Astrocyte (in vitro differentiated cells and primary cell): Measurements from ENCODE around the gene NKD1. TPM values are rescaled to one million over a fixed set of nuclear protein-coding genes. Genes with fewer than 3 reads are reported as not detected.

Experiments
- DNase-seq: peaks from one replicate; pipeline ENCODE4 v3.0.0-alpha.2; 2010; ENCODE audit warnings: low read depth
- FAIRE-seq: peaks from 2 replicates; lab custom pipeline; 2011; peaks lifted over from hg19 to GRCh38; lab: Jason Lieb, UNC
- H2AFZ ChIP-seq: 2 replicates; pipeline ENCODE4 v1.6.0; 2012; ENCODE audit warnings: low read depth, low read length, inconsistent platforms
- H3K27ac ChIP-seq: 2 replicates; pipeline ENCODE4 v1.5.1; 2011; ENCODE audit warnings: low read depth, low read length, inconsistent platforms
- H3K27me3 ChIP-seq: 2 replicates; pipeline ENCODE4 v1.6.0; 2011; ENCODE audit warnings: low read length, inconsistent platforms; ENCODE audit not compliant: insufficient read depth
- H3K36me3 ChIP-seq: 2 replicates; pipeline ENCODE4 v1.5.1; 2011; ENCODE audit warnings: low read length, inconsistent platforms; ENCODE audit not compliant: insufficient read depth
- H3K4me1 ChIP-seq: 2 replicates; pipeline ENCODE4 v1.5.1; 2011; ENCODE audit warnings: low read length, inconsistent platforms; ENCODE audit not compliant: insufficient read depth
- H3K4me2 ChIP-seq: 2 replicates; pipeline ENCODE4 v1.6.0; 2012; ENCODE audit warnings: low read length, inconsistent platforms
- H3K4me3 ChIP-seq: 2 replicates; pipeline ENCODE4 v1.5.1; 2011; ENCODE audit warnings: low read depth, mild to moderate bottlenecking, low read length, inconsistent platforms; ENCODE audit not compliant: insufficient read depth
- H3K79me2 ChIP-seq: 2 replicates; pipeline ENCODE4 v1.6.0; 2012; ENCODE audit warnings: mild to moderate bottlenecking, low read length, inconsistent platforms; ENCODE audit not compliant: insufficient read depth
- H3K9ac ChIP-seq: 2 replicates; pipeline ENCODE4 v1.6.0; 2012; ENCODE audit warnings: mild to moderate bottlenecking, low read length, inconsistent platforms
- H3K9me3 ChIP-seq: 2 replicates; pipeline ENCODE4 v1.5.1; 2012; ENCODE audit warnings: low read depth, mild to moderate bottlenecking, low read length, inconsistent platforms; ENCODE audit not compliant: insufficient read depth
- H4K20me1 ChIP-seq: 2 replicates; pipeline ENCODE4 v1.6.0; 2012; ENCODE audit warnings: low read length, inconsistent platforms; ENCODE audit not compliant: insufficient read depth
- H3K27ac Mint-ChIP-seq: one replicate; pipeline ENCODE4 v1.8.0; 2021; ENCODE audit warnings: mild to moderate bottlenecking, mixed read lengths; ENCODE audit not compliant: unreplicated experiment
- H3K27me3 Mint-ChIP-seq: one replicate; pipeline ENCODE4 v1.8.0; 2021; ENCODE audit warnings: low read depth, mixed read lengths; ENCODE audit not compliant: unreplicated experiment
- H3K36me3 Mint-ChIP-seq: one replicate; pipeline ENCODE4 v1.8.0; 2021; ENCODE audit warnings: low read depth, mixed read lengths; ENCODE audit not compliant: unreplicated experiment
- H3K4me1 Mint-ChIP-seq: one replicate; pipeline ENCODE4 v1.8.0; 2021; ENCODE audit warnings: low read depth, mixed read lengths; ENCODE audit not compliant: unreplicated experiment
- H3K4me3 Mint-ChIP-seq: one replicate; pipeline ENCODE4 v1.8.0; 2021; ENCODE audit warnings: mild to moderate bottlenecking, moderate library complexity, mixed read lengths; ENCODE audit not compliant: unreplicated experiment
- H3K9me3 Mint-ChIP-seq: one replicate; pipeline ENCODE4 v1.8.0; 2021; ENCODE audit warnings: mild to moderate bottlenecking, mixed read lengths; ENCODE audit not compliant: unreplicated experiment
- CTCF ChIP-seq: IDR thresholded peaks from 2 replicates; pipeline ENCODE4 v1.5.1; 2011; ENCODE audit warnings: low read depth, mild to moderate bottlenecking, inconsistent platforms, low read length, moderate library complexity; ENCODE audit not compliant: insufficient read depth
- EZH2 ChIP-seq: IDR thresholded peaks from 2 replicates; pipeline ENCODE4 v1.6.1; 2012; ENCODE audit warnings: mild to moderate bottlenecking, low read length, inconsistent platforms; ENCODE audit not compliant: insufficient read depth
- total RNA-seq: library from RNA; stranded (reverse); gene quantifications from 2 replicates; pipeline ENCODE4 v1.2.1, GENCODE V29; 2021

NKD1 gene
- total RNA-seq, 1 donor from 2014 or later, result 9.1 TPM

- no peaks in the 10 kb centered on the region for H3K79me2 ChIP-seq
- no peak overlapping the region for H3K4me3 ChIP-seq
- FAIRE-seq (no peak), DNase-seq (no peak)
- H2AFZ ChIP-seq, result no peak overlapping the region
- H3K9ac ChIP-seq, result no peak overlapping the region
- H3K9me3 ChIP-seq, result peaks cover 12% of the 10 kb centered on the region
- Mint-ChIP-seq H3K9me3 (peaks cover 20% of the 10 kb centered on the region), H3K4me3 (no peak overlapping the region), H3K36me3 (peaks cover 6% of the 10 kb centered on the region), H3K27ac (no peak overlapping the region), H3K4me1 (peaks cover 5% of the 10 kb centered on the region), H3K27me3 (peaks cover 3% of the 10 kb centered on the region)
- H3K36me3 ChIP-seq, result no peaks in the 10 kb centered on the region
- H4K20me1 ChIP-seq, result no peaks in the 10 kb centered on the region
- no peak overlapping the region for H3K4me2 ChIP-seq
- H3K27ac ChIP-seq, result no peak overlapping the region
- H3K4me1 ChIP-seq, result no peaks in the 10 kb centered on the region
- no peaks in the 10 kb centered on the region for H3K27me3 ChIP-seq
- TF ChIP-seq CTCF (no peak), EZH2 (no peak)
Measured at GRCh38 chr16:50669741-50670140, 121.5 kb downstream of the NKD1 start.

- no peak overlapping the region for H3K27ac Mint-ChIP-seq
- peaks cover 21% of the 10 kb centered on the region for H3K9me3 Mint-ChIP-seq
Measured at GRCh38 chr16:50670476-50670875, 122.3 kb downstream of the NKD1 start.

More at GRCh38 chr16:50670476-50670875, 122.3 kb downstream of the NKD1 start:
- H3K4me2 ChIP-seq, result no peak overlapping the region
- FAIRE-seq (no peak), DNase-seq (no peak)
- peaks cover 12% of the 10 kb centered on the region for H3K9me3 ChIP-seq
- H3K79me2 ChIP-seq, result no peaks in the 10 kb centered on the region
- H3K27ac ChIP-seq, result no peak overlapping the region
- H3K9ac ChIP-seq, result no peak overlapping the region
- no peaks in the 10 kb centered on the region for H3K27me3 ChIP-seq
- peaks cover 5% of the 10 kb centered on the region for H3K4me1 Mint-ChIP-seq
- H3K4me3 ChIP-seq, result no peak overlapping the region
- H2AFZ ChIP-seq, result no peak overlapping the region
- peaks cover 6% of the 10 kb centered on the region for H3K36me3 Mint-ChIP-seq
- no peaks in the 10 kb centered on the region for H4K20me1 ChIP-seq
- H3K4me1 ChIP-seq, result no peaks in the 10 kb centered on the region
- no peaks in the 10 kb centered on the region for H3K36me3 ChIP-seq
- TF ChIP-seq CTCF (no peak), EZH2 (no peak)
- peaks cover 3% of the 10 kb centered on the region for H3K27me3 Mint-ChIP-seq
- no peak overlapping the region for H3K4me3 Mint-ChIP-seq
